ENCODE results near the gene KRT25.

KRT25 gene, protein sequence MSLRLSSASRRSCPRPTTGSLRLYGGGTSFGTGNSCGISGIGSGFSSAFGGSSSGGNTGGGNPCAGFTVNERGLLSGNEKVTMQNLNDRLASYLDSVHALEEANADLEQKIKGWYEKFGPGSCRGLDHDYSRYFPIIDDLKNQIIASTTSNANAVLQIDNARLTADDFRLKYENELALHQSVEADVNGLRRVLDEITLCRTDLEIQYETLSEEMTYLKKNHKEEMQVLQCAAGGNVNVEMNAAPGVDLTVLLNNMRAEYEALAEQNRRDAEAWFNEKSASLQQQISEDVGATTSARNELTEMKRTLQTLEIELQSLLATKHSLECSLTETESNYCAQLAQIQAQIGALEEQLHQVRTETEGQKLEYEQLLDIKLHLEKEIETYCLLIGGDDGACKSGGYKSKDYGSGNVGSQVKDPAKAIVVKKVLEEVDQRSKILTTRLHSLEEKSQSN

DNA sequence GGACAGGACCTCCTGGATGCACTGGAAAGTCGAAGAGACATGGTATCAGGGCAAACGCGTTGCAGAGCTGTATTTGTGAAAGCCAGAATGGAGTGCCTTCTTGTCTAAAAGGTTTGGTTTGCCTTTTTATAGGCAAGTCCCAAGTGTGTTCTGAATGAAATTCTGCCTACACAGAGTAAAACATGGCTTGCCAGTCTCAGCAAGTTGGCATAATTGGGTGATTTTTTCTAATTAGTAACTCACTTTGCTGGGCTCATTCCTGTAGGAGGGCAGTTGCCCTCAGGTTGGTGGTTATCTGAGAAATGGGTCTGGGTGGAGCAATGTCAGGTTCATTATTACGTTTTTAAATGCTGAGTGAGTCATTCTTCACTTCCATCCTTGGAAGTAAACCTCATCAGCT lies at the start of gene KRT25:
TSS of gene KRT25 (minus strand) at position 101 of the 400 bp plus-strand sequence. CDS start at position 41, 60 bp downstream.
- no peak within 1 kb of the TSS for H3K4me3 ChIP-seq (ENCODE audit: low read length)
- TF ChIP-seq, protein P1, sequence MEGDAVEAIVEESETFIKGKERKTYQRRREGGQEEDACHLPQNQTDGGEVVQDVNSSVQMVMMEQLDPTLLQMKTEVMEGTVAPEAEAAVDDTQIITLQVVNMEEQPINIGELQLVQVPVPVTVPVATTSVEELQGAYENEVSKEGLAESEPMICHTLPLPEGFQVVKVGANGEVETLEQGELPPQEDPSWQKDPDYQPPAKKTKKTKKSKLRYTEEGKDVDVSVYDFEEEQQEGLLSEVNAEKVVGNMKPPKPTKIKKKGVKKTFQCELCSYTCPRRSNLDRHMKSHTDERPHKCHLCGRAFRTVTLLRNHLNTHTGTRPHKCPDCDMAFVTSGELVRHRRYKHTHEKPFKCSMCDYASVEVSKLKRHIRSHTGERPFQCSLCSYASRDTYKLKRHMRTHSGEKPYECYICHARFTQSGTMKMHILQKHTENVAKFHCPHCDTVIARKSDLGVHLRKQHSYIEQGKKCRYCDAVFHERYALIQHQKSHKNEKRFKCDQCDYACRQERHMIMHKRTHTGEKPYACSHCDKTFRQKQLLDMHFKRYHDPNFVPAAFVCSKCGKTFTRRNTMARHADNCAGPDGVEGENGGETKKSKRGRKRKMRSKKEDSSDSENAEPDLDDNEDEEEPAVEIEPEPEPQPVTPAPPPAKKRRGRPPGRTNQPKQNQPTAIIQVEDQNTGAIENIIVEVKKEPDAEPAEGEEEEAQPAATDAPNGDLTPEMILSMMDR (conservative IDR thresholded peaks at IDR 0.05; ENCODE audit: low read depth, low read length): no peak
- DNase-seq (ENCODE audit: low read depth): no peak

DNA sequence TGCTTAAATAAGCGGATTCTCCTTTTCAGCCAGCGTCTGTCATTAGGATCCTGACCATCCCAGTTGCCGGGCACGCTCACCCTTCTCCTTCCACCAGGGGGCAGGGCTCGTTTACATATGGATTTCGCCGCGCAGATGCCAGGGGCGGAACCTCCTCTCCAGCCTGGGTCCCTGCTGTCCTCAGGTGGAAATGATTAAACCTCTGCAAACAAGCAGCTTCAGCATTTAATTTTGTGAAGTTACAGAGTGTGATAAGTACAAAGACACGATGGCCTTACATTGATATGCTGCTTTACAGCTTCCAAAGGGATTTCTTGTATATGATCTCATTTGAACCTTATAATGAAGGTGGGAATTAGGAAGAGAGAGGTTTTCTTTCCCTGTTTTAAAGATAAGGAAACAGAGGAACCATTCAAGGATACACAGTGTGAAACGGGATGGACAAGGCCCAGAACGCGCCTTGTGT lies 48.5 kb upstream of the KRT25 start:
- DNase-seq (ENCODE audit: low read depth): no peak
- no peak overlapping the region for H3K4me3 ChIP-seq (ENCODE audit: low read length)
- TF ChIP-seq, protein P1 (conservative IDR thresholded peaks at IDR 0.05; ENCODE audit: low read depth, low read length): peak; percentile 92

DNA sequence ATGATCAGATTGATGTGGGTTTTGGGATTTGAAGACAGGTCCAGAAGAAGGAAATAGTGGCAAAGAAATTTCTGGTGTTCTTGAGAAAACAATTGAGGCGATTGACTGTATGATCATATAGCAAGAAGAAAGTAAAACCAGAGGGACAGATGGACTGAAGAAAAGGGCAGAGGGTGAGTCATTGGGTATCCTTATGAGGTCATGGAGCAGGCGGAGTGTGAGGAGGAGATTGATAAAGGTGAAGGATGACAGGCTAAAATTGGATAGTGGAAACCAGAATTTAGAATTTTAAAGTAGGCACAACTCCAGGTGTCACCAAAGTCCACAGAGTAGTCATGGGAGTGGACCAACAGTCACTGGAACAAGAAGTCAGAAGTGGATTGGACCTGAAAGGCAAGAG lies 46.0 kb upstream of the KRT25 start:
- TF ChIP-seq, protein P1 (conservative IDR thresholded peaks at IDR 0.05; ENCODE audit: low read depth, low read length): no peak
- DNase-seq (ENCODE audit: low read depth): no peak
- H3K4me3 ChIP-seq (ENCODE audit: low read length): no peak overlapping the region

DNA sequence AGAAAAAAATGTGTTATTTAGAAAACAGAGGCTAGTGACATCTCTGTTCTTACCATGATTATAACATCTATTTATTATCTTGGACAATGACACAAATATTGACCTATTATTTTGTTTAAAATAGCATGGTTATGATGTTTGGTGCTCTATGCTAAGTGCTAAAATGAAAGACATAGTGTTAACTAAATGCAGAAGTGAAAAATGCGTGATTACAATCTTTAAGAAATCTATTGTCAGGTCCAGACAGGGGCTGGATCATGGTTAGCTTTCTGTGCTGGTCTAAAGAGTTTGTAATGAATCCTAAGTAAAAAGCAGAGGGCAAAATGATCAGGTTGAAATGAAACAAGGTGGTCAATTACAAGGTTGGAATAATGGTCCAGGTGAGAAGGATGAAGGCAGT lies 45.2 kb upstream of the KRT25 start:
- DNase-seq (ENCODE audit: low read depth): no peak
- H3K4me3 ChIP-seq (ENCODE audit: low read length): no peak overlapping the region
- TF ChIP-seq, protein P1 (conservative IDR thresholded peaks at IDR 0.05; ENCODE audit: low read depth, low read length): no peak

DNA sequence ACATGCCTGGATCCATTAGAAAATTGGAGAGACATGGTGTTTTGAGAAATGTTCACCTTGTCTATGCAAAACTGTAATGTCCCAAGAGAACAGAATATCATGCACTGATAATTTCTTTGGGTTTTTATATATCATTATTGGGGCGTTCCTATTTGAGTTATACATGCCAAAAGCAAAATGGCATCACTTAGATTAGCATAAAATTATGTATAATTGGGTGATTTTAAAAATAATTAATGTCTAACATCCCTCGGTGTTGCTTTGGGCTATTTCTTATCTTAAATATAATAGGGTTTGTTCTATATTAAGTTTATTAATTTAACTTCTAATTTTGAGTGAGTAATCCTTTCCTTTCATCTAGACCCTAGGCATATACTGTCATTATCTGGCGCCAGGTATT lies 44.7 kb upstream of the KRT25 start, which contains the start of gene KRT28:
TSS of gene KRT28 (minus strand) at position 101 of the 400 bp plus-strand sequence. CDS start at position 35, 66 bp downstream.
- H3K4me3 ChIP-seq (ENCODE audit: low read length): no peak within 1 kb of the TSS
- TF ChIP-seq, protein P1 (conservative IDR thresholded peaks at IDR 0.05; ENCODE audit: low read depth, low read length): no peak
- DNase-seq (ENCODE audit: low read depth): no peak

DNA sequence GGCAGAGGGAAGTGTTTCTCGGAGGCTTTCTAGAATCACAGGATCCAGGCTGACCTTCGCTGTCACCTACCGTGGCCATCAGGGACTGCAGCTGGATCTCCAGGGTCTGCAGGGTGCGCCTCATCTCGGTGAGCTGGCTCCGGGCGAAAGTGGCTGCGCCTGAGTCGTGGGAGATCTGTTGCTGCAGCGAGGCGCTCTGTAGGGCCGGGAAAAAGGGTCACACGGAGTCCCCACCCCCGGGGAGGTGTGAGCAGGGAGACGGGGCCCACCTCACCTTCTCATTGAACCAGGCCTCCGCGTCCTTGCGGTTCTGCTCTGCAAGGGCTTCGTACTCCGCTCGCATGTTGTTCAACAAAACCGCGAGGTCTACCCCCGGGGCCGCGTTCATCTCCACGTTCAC lies 41.7 kb upstream of the KRT25 start:
- no peak for DNase-seq (ENCODE audit: low read depth)
- H3K4me3 ChIP-seq (ENCODE audit: low read length): no peak overlapping the region
- TF ChIP-seq, protein P1 (conservative IDR thresholded peaks at IDR 0.05; ENCODE audit: low read depth, low read length): no peak
